ENCODE measurements around the gene MYL10. TPM values are rescaled to one million over a fixed set of nuclear protein-coding genes. Genes with fewer than 3 reads are reported as not detected.
"Not testable (repeated sequence)": the region's sequence is repeated elsewhere in the genome, so short reads cannot be mapped to it uniquely, and the experiment has no call there.

Gene MYL10
- total RNA-seq, 1 donor from 2014 or later, result not detected

- H3K4me1 Mint-ChIP-seq (ENCODE audit: low read depth), result no peaks in the 10 kb centered on the region
- H3K27ac Mint-ChIP-seq, result no peak overlapping the region
- TF ChIP-seq CTCF (IDR thresholded peaks at IDR 0.05; ENCODE audit: unreplicated experiment), result no peak
- no peaks in the 10 kb centered on the region for H3K9me3 Mint-ChIP-seq (ENCODE audit: low read depth)
- H3K4me3 Mint-ChIP-seq (ENCODE audit: low read depth), result no peak overlapping the region
- no peak for DNase-seq (ENCODE audit: low spot score, unreplicated experiment)
- peaks cover 18% of the 10 kb centered on the region for H3K27me3 Mint-ChIP-seq
- H3K36me3 Mint-ChIP-seq (ENCODE audit: insufficient read depth), result no peaks in the 10 kb centered on the region
These were observed 30.6 kb upstream of the MYL10 start for GRCh38 chr7:101659706-101660105.

- Mint-ChIP-seq H3K36me3 (ENCODE audit: insufficient read depth) (no peaks in the 10 kb centered on the region), H3K4me3 (ENCODE audit: low read depth) (no peak overlapping the region), H3K9me3 (ENCODE audit: low read depth) (no peaks in the 10 kb centered on the region), H3K27ac (no peak overlapping the region), H3K27me3 (peaks cover 25% of the 10 kb centered on the region), H3K4me1 (ENCODE audit: low read depth) (no peaks in the 10 kb centered on the region)
- no peak for TF ChIP-seq CTCF (IDR thresholded peaks at IDR 0.05; ENCODE audit: unreplicated experiment)
- no peak for DNase-seq (ENCODE audit: low spot score, unreplicated experiment)
These were observed 28.1 kb upstream of the MYL10 start for GRCh38 chr7:101657171-101657570.

GRCh38 chr7:101651112-101651511, 22.0 kb upstream of the MYL10 start:
- Mint-ChIP-seq H3K27me3 (peaks cover 13% of the 10 kb centered on the region), H3K27ac (no peak overlapping the region), H3K36me3 (ENCODE audit: insufficient read depth) (no peaks in the 10 kb centered on the region), H3K4me1 (ENCODE audit: low read depth) (no peaks in the 10 kb centered on the region), H3K9me3 (ENCODE audit: low read depth) (no peaks in the 10 kb centered on the region), H3K4me3 (ENCODE audit: low read depth) (no peak overlapping the region)
- no peak for DNase-seq (ENCODE audit: low spot score, unreplicated experiment)
- no peak for TF ChIP-seq CTCF (IDR thresholded peaks at IDR 0.05; ENCODE audit: unreplicated experiment)

- no peak for TF ChIP-seq CTCF (IDR thresholded peaks at IDR 0.05; ENCODE audit: unreplicated experiment)
- H3K36me3 Mint-ChIP-seq (ENCODE audit: insufficient read depth), result no peaks in the 10 kb centered on the region
- H3K27ac Mint-ChIP-seq, result no peak overlapping the region
- no peak overlapping the region for H3K4me3 Mint-ChIP-seq (ENCODE audit: low read depth)
- no peaks in the 10 kb centered on the region for H3K9me3 Mint-ChIP-seq (ENCODE audit: low read depth)
- H3K4me1 Mint-ChIP-seq (ENCODE audit: low read depth), result no peaks in the 10 kb centered on the region
- peaks cover 13% of the 10 kb centered on the region for H3K27me3 Mint-ChIP-seq
- no peak for DNase-seq (ENCODE audit: low spot score, unreplicated experiment)
These were observed 21.5 kb upstream of the MYL10 start for GRCh38 chr7:101650579-101651081.

- not testable (repeated sequence) for H3K27ac Mint-ChIP-seq; H3K27me3 Mint-ChIP-seq; H3K4me1 Mint-ChIP-seq (ENCODE audit: low read depth); DNase-seq (ENCODE audit: low spot score, unreplicated experiment); H3K36me3 Mint-ChIP-seq (ENCODE audit: insufficient read depth); H3K4me3 Mint-ChIP-seq (ENCODE audit: low read depth); H3K9me3 Mint-ChIP-seq (ENCODE audit: low read depth)
These were observed 18.8 kb upstream of the MYL10 start for GRCh38 chr7:101647876-101648275.

GRCh38 chr7:101645951-101646350, 16.9 kb upstream of the MYL10 start:
- H3K9me3 Mint-ChIP-seq (ENCODE audit: low read depth), result no peaks in the 10 kb centered on the region
- TF ChIP-seq CTCF (IDR thresholded peaks at IDR 0.05; ENCODE audit: unreplicated experiment), result no peak
- no peak overlapping the region for H3K4me3 Mint-ChIP-seq (ENCODE audit: low read depth)
- DNase-seq (ENCODE audit: low spot score, unreplicated experiment), result no peak
- peak overlapping the region; percentile 67 for H3K27ac Mint-ChIP-seq
- peaks cover 2% of the 10 kb centered on the region for H3K4me1 Mint-ChIP-seq (ENCODE audit: low read depth)
- no peaks in the 10 kb centered on the region for H3K36me3 Mint-ChIP-seq (ENCODE audit: insufficient read depth)
- peaks cover 3% of the 10 kb centered on the region for H3K27me3 Mint-ChIP-seq

All from progenitor cell of endocrine pancreas (in vitro differentiated cells).